Naive thymus-derived CD4-positive, alpha-beta T cell (primary cell): ENCODE data around the gene ANAPC2. TPM values are rescaled to one million over a fixed set of nuclear protein-coding genes. Genes with fewer than 3 reads are reported as not detected.
A peak's percentile ranks its signal among the peaks of the same experiment; 100 is the strongest.

ENCODE experiments used
- ATAC-seq: fragments of 150-1000 bp; cut with Tn5 transposase; 2 replicates; pipeline ENCODE4 v1.10.0; 2021; ENCODE audit warnings: mild to moderate bottlenecking, moderate library complexity
- CTCF ChIA-PET: fragments of 350-600 bp; sonication (Branson Sonifier 250); formaldehyde crosslinking; loops from one replicate; lab custom pipeline; 2021; ENCODE audit warnings: antibody characterized with exemption; lab: Charles Lee
- POLR2A ChIA-PET: fragments of 350-600 bp; sonication (Branson Sonifier 250); formaldehyde crosslinking; loops from one replicate; lab custom pipeline; 2021; ENCODE audit warnings: antibody characterized with exemption, inconsistent platforms; lab: Charles Lee
- DNase-seq, 9 donors: peaks; one replicate each; pipeline versions ENCODE4 v3.0.0 to v3.0.0-alpha.2; 2020 to 2022; ENCODE audit warnings: mixed read lengths in 1 of 9
- H3K27ac ChIP-seq: one replicate; pipeline ENCODE4 v1.7.0; 2013; ENCODE audit warnings: mild to moderate bottlenecking, low read depth, low read length, moderate library complexity
- H3K27me3 ChIP-seq, 2 donors: one replicate each; pipeline ENCODE4 v1.7.0; 2013; ENCODE audit warnings: low read length in 2 of 2, mild to moderate bottlenecking in 2 of 2, moderate library complexity in 2 of 2; ENCODE audit not compliant: control insufficient read depth in 2 of 2, insufficient read depth in 2 of 2
- H3K36me3 ChIP-seq, 3 experiments: 1 replicate in 2 of 3; 2 replicates in 1 of 3; pipeline ENCODE4 v1.7.0; 2013; ENCODE audit warnings: low read length in 3 of 3, mild to moderate bottlenecking in 3 of 3, moderate library complexity in 1 of 3; ENCODE audit not compliant: insufficient read depth in 3 of 3, control insufficient read depth in 2 of 3
- H3K4me1 ChIP-seq, 2 donors: one replicate each; pipeline ENCODE4 v1.7.0; 2013; ENCODE audit warnings: low read length in 2 of 2, mild to moderate bottlenecking in 2 of 2, moderate library complexity in 1 of 2; ENCODE audit not compliant: control insufficient read depth in 2 of 2, insufficient read depth in 2 of 2
- H3K4me3 ChIP-seq: 2 replicates; pipeline ENCODE4 v1.7.0; 2013; ENCODE audit warnings: mild to moderate bottlenecking, low read length
- H3K9me3 ChIP-seq, 3 experiments: 1 replicate in 2 of 3; 2 replicates in 1 of 3; pipeline ENCODE4 v1.7.0; 2013; ENCODE audit warnings: low read length in 3 of 3; ENCODE audit not compliant: control insufficient read depth in 2 of 3
- H3K27ac Mint-ChIP-seq, 9 donors: one replicate each; pipeline ENCODE4 v1.8.0; 2020 to 2022; ENCODE audit warnings: mixed read lengths in 9 of 9, mild to moderate bottlenecking in 8 of 9, moderate library complexity in 5 of 9, inconsistent platforms in 2 of 9
- H3K27me3 Mint-ChIP-seq, 5 donors: one replicate each; pipeline ENCODE4 v1.8.0; 2021 to 2022; ENCODE audit warnings: mixed read lengths in 5 of 5, mild to moderate bottlenecking in 1 of 5
- H3K36me3 Mint-ChIP-seq, 5 donors: one replicate each; pipeline ENCODE4 v1.8.0; 2020 to 2022; ENCODE audit warnings: mixed read lengths in 5 of 5, mild to moderate bottlenecking in 3 of 5, inconsistent platforms in 1 of 5
- H3K4me1 Mint-ChIP-seq, 7 donors: one replicate each; pipeline ENCODE4 v1.8.0; 2020 to 2022; ENCODE audit warnings: mixed read lengths in 7 of 7, mild to moderate bottlenecking in 3 of 7, inconsistent platforms in 1 of 7
- H3K4me3 Mint-ChIP-seq, 10 donors: one replicate each; pipeline ENCODE4 v1.8.0; 2020 to 2022; ENCODE audit warnings: mild to moderate bottlenecking in 10 of 10, mixed read lengths in 10 of 10, moderate library complexity in 6 of 10, inconsistent platforms in 2 of 10
- H3K9me3 Mint-ChIP-seq, 11 donors: one replicate each; pipeline ENCODE4 v1.8.0; 2020 to 2022; ENCODE audit warnings: mixed read lengths in 11 of 11, mild to moderate bottlenecking in 4 of 11, inconsistent platforms in 1 of 11, moderate library complexity in 1 of 11
- intact Hi-C, 2 donors: fragments of 100-400 bp; cut with micrococcal nuclease; formaldehyde crosslinking; loops; one replicate each; pipeline ENCODE4 v1.15.1; 2023
- polyA plus RNA-seq, 2 donors: library from polyadenylated mRNA; unstranded; fragments of 300-500 nt; fragmentation: Illumina TruSeq; gene quantifications; one replicate each; pipeline ENCODE4 v1.2.3, GENCODE V29; 2021
- total RNA-seq, 6 experiments: library from RNA in 5 of 6; stranded (reverse) in 5 of 6; gene quantifications; 1 replicate in 5 of 6; 2 replicates in 1 of 6; pipeline ENCODE4 v1.2.3 and lab custom pipeline; 2021 to 2026

The ANAPC2 gene, protein sequence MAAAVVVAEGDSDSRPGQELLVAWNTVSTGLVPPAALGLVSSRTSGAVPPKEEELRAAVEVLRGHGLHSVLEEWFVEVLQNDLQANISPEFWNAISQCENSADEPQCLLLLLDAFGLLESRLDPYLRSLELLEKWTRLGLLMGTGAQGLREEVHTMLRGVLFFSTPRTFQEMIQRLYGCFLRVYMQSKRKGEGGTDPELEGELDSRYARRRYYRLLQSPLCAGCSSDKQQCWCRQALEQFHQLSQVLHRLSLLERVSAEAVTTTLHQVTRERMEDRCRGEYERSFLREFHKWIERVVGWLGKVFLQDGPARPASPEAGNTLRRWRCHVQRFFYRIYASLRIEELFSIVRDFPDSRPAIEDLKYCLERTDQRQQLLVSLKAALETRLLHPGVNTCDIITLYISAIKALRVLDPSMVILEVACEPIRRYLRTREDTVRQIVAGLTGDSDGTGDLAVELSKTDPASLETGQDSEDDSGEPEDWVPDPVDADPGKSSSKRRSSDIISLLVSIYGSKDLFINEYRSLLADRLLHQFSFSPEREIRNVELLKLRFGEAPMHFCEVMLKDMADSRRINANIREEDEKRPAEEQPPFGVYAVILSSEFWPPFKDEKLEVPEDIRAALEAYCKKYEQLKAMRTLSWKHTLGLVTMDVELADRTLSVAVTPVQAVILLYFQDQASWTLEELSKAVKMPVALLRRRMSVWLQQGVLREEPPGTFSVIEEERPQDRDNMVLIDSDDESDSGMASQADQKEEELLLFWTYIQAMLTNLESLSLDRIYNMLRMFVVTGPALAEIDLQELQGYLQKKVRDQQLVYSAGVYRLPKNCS
- total RNA-seq (100 to 1,000 TPM in 4 of 5 experiments, 10 to 100 TPM in 1; 77.3 to 147 (median 134) TPM), polyA plus RNA-seq (1 to 10 TPM; 7.4 to 7.8 TPM), total RNA-seq (lab: John Stamatoyannopoulos, UW) (101 reads per million, percentile 84 among the genes with 10 or more reads in this experiment)

DNA sequence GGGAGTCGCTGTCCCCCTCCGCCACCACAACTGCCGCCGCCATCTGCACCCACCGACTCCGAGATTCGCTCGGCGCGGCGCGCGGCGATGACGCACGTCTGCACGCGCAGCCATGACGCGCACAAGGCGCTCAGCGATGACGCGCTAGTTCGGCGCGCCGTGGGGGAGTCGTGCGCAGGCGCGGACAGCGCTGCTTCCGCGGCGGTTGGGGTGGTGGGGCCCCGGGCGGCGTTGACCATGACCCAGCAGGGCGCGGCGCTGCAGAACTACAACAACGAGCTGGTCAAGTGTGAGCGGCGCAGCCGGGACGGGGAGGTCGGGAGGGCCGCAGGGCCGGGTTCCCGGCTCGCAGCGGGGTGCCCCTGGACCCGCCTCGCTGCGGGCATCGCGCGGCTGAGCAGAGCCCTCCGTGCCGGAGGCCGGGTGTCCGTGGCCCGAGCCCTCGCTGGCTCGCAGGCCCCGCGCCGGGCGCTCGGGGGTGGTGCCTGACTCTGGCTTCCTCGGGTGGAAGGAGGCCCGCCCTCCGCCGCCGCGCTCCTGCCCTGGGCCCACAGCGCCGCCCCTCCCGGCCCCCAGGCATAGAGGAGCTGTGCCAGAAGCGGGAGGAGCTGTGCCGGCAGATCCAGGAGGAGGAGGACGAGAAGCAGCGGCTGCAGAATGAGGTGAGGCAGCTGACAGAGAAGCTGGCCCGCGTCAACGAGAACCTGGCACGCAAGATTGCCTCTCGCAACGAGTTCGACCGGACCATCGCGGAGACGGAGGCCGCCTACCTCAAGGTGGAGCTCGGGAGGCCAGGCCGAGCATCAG lies at the start of gene ANAPC2, which contains the start of gene SSNA1:
Gene ANAPC2, minus strand, starts transcription at position 71 of the 807 bp plus-strand sequence. Its CDS starts 28 bp downstream, at position 43.
Gene SSNA1, plus strand, starts transcription at position 187 of the 807 bp plus-strand sequence. Its CDS starts 51 bp downstream, at position 238.
- Histone ChIP-seq H3K4me1 (peaks cover 30 to 32% of the 10 kb centered on the region in 2 donors), H3K36me3 (peaks cover 0 to 63% (median 5%) of the 10 kb centered on the region in 3 experiments), H3K27me3 (no peaks in the 10 kb centered on the region), H3K4me3 (peak within 1 kb of the TSS; percentile 98), H3K9me3 (no peaks in the 10 kb centered on the region), H3K27ac (peak within 1 kb of the TSS; percentile 99)
- intact Hi-C loops: loop anchor here (1.0 to 2.0 kb wide), 10 partner anchors 12 to 398 kb away; partner anchors contain the start of genes NDOR1 (in 2 of the 2), TMEM203 (in 2 of the 2), TPRN (in 2 of the 2) and TUBB4B (in 2 of the 2)
- peaks cover 14 to 61% (median 32%) of the 10 kb centered on the region in 7 donors for H3K4me1 Mint-ChIP-seq
- peaks cover 0 to 2% (median 0%) of the 10 kb centered on the region in 11 donors for H3K9me3 Mint-ChIP-seq
- H3K36me3 Mint-ChIP-seq: peaks cover 0 to 7% (median 6%) of the 10 kb centered on the region in 5 donors
- no peaks in the 10 kb centered on the region for H3K27me3 Mint-ChIP-seq
- H3K27ac Mint-ChIP-seq: peak within 1 kb of the TSS; percentile 85 to 96 (median 93)
- peak; percentile 91 for ATAC-seq
- POLR2A ChIA-PET: interaction anchor here (0.6 to 10.4 kb wide), 22 partner anchors 9 to 381 kb away, joined by 3 to 136 read pairs (median 5); partner anchors contain the start of genes CYSRT1, MAN1B1, NDOR1 and NELFB
- CTCF ChIA-PET: interaction anchor here (0.7 to 1.9 kb wide), 5 partner anchors 22 to 93 kb away, joined by 3 to 5 read pairs (median 4); no protein-coding TSS in a partner anchor
- peak within 1 kb of the TSS; percentile 91 to 99 (median 92) for H3K4me3 Mint-ChIP-seq
- peak; percentile 86 to 99 (median 93) for DNase-seq

GRCh38 chr9:137236936-137237421 lies 48.6 kb upstream of the ANAPC2 start:
- H3K4me3 ChIP-seq: peak overlapping the region; percentile 27

DNA sequence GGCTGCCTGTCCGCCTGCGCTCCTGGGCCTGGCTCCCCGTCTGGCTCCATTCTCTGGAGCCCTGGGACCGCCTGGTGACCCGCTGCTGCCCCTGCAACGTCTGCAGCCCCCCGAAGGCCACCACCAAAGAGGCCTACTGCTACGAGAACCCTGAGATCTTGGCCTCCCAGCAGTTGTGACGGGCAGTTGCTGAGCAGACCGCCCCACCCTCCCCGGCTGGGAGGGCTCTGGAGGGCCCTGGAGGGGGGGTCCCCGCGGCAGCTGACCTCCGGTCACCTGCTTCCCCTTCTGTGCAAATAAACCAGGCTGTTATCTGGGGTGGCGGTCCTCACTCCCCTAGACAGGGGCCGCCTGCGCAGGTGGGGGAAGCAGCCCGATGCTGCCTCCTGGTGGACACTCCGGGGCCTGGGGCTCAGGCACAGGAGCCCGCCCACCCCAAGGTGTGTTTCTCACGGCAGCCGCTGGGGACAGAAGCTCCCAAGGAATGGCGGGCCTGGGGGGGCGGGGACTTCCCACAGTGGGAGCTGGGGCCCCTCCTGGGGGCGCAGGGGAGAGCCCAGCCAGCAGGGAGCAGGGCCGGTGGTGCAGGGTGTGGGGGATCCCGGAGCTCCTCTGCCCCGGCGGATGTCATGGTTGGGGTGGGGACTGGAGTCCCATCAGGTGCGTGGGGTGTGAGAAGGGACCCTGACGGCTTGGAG lies 48.0 kb upstream of the ANAPC2 start:
- ChIA-PET CTCF (interaction anchor here (0.5 to 2.2 kb wide), 16 partner anchors 9 to 757 kb away, joined by 3 to 13 read pairs (median 4); partner anchors contain the start of genes MAN1B1 and RNF224), POLR2A (interaction anchor here (0.7 to 10.7 kb wide), 9 partner anchors 13 to 446 kb away, joined by 3 to 168 read pairs (median 3); partner anchors contain the start of genes MAN1B1, NELFB, RNF208 and STPG3)
- H3K27me3 ChIP-seq: no peaks in the 10 kb centered on the region
- DNase-seq (peak; percentile 79 to 93 (median 87)), ATAC-seq (peak; percentile 56)
- H3K36me3 ChIP-seq: no peaks in the 10 kb centered on the region
- no peaks in the 10 kb centered on the region for H3K9me3 ChIP-seq
- peaks cover 6 to 13% of the 10 kb centered on the region in 2 donors for H3K4me1 ChIP-seq
- H3K27ac ChIP-seq: no peak overlapping the region
- peaks cover 4 to 16% (median 11%) of the 10 kb centered on the region in 7 donors for H3K4me1 Mint-ChIP-seq
- peak overlapping the region in 2 of 10 donors; percentile 25 for H3K4me3 Mint-ChIP-seq
- peaks cover 0 to 6% (median 0%) of the 10 kb centered on the region in 11 donors for H3K9me3 Mint-ChIP-seq
- H3K36me3 Mint-ChIP-seq: peaks cover 0 to 4% (median 0%) of the 10 kb centered on the region in 5 donors
- peaks cover 0 to 10% (median 0%) of the 10 kb centered on the region in 5 donors for H3K27me3 Mint-ChIP-seq
- H3K27ac Mint-ChIP-seq: no peak overlapping the region
- intact Hi-C loops: loop anchor here (1.0 to 5.0 kb wide), 8 partner anchors 13 to 207 kb away; partner anchors contain the start of genes NELFB (in 2 of the 2), NDOR1 (in 1 of the 2), NPDC1 (in 1 of the 2) and TMEM203 (in 1 of the 2)
- H3K4me3 ChIP-seq: peak overlapping the region; percentile 27

More at GRCh38 chr9:137236936-137237421, 48.6 kb upstream of the ANAPC2 start:
- Mint-ChIP-seq H3K36me3 (peaks cover 0 to 4% (median 0%) of the 10 kb centered on the region in 5 donors), H3K27me3 (peaks cover 0 to 9% (median 0%) of the 10 kb centered on the region in 5 donors), H3K9me3 (peaks cover 0 to 6% (median 0%) of the 10 kb centered on the region in 11 donors), H3K27ac (no peak overlapping the region), H3K4me1 (peaks cover 4 to 16% (median 11%) of the 10 kb centered on the region in 7 donors), H3K4me3 (peak overlapping the region in 2 of 10 donors; percentile 25)
- H3K36me3 ChIP-seq: peaks cover 0 to under 1% (median 0%) of the 10 kb centered on the region in 3 experiments
- no peak for ATAC-seq
- H3K9me3 ChIP-seq: no peaks in the 10 kb centered on the region
- H3K4me1 ChIP-seq: peaks cover 7 to 15% of the 10 kb centered on the region in 2 donors
- no peaks in the 10 kb centered on the region for H3K27me3 ChIP-seq
- ChIA-PET POLR2A (interaction anchor here (0.7 to 10.7 kb wide), 8 partner anchors 14 to 446 kb away, joined by 3 to 168 read pairs (median 3); partner anchors contain the start of genes NELFB, RNF208, STPG3 and TMEM141), CTCF (interaction anchor here (0.5 to 2.2 kb wide), 16 partner anchors 10 to 756 kb away, joined by 3 to 13 read pairs (median 4); partner anchors contain the start of genes MAN1B1 and RNF224)
- no peak overlapping the region for H3K27ac ChIP-seq
- DNase-seq: no peak
- intact Hi-C loops: loop anchor here (1.0 to 5.0 kb wide), 8 partner anchors 14 to 208 kb away; partner anchors contain the start of genes NELFB (in 2 of the 2), NDOR1 (in 1 of the 2), NPDC1 (in 1 of the 2) and TMEM203 (in 1 of the 2)

GRCh38 chr9:137235424-137236237 lies 47.3 kb upstream of the ANAPC2 start:
- Mint-ChIP-seq H3K27me3 (peaks cover 0 to 10% (median 0%) of the 10 kb centered on the region in 5 donors), H3K9me3 (peaks cover 0 to 2% (median 0%) of the 10 kb centered on the region in 11 donors), H3K27ac (no peak overlapping the region), H3K4me1 (peaks cover 4 to 12% (median 11%) of the 10 kb centered on the region in 7 donors), H3K36me3 (no peaks in the 10 kb centered on the region), H3K4me3 (no peak overlapping the region)
- ChIA-PET POLR2A (interaction anchor here (0.7 to 10.7 kb wide), 5 partner anchors 12 to 149 kb away, joined by 3 to 168 read pairs (median 4); partner anchors contain the start of genes MAN1B1, NELFB, RNF208 and STPG3), CTCF (interaction anchor here (1.0 to 2.2 kb wide), 5 partner anchors 13 to 140 kb away, joined by 3 to 10 read pairs (median 3); no protein-coding TSS in a partner anchor)
- intact Hi-C loops: loop anchor here (1.0 to 5.0 kb wide), 8 partner anchors 12 to 206 kb away; partner anchors contain the start of genes NELFB (in 2 of the 2), NDOR1 (in 1 of the 2), NPDC1 (in 1 of the 2) and TMEM203 (in 1 of the 2)
- DNase-seq (no peak), ATAC-seq (no peak)
- H3K4me1 ChIP-seq: peaks cover 6 to 13% of the 10 kb centered on the region in 2 donors
- no peak overlapping the region for H3K27ac ChIP-seq
- H3K27me3 ChIP-seq: no peaks in the 10 kb centered on the region
- H3K36me3 ChIP-seq: no peaks in the 10 kb centered on the region
- H3K9me3 ChIP-seq: no peaks in the 10 kb centered on the region
- H3K4me3 ChIP-seq: no peak overlapping the region
